Stimulated activated CD8-positive, alpha-beta memory T cell treated with anti-CD3 and anti-CD28 coated beads, Interleukin-15, amount 100 ng/mL, for 1 hour (primary cell): Measurements from ENCODE around the gene PPP2R5E.

Source experiments
- DNase-seq: peaks from one replicate; pipeline ENCODE4 v3.0.0-alpha.2; 2020; ENCODE audit warnings: low read depth

Gene PPP2R5E

GRCh38 chr14:63432228-63432627, 110.9 kb downstream of the PPP2R5E start:
- DNase-seq: no peak

- DNase-seq: no peak
Measured at GRCh38 chr14:63431466-63431865, 111.7 kb downstream of the PPP2R5E start.

GRCh38 chr14:63428486-63428885, 114.7 kb downstream of the PPP2R5E start:
- DNase-seq: no peak

- no peak for DNase-seq
Measured at GRCh38 chr14:63426838-63427352, 116.3 kb downstream of the PPP2R5E start.

- DNase-seq: no peak
Measured at GRCh38 chr14:63423889-63424288, 119.3 kb downstream of the PPP2R5E start.

GRCh38 chr14:63423381-63423780, 119.8 kb downstream of the PPP2R5E start:
- no peak for DNase-seq

- DNase-seq: no peak
Measured at GRCh38 chr14:63421919-63422318, 121.3 kb downstream of the PPP2R5E start.

GRCh38 chr14:63421226-63421625, 122.0 kb downstream of the PPP2R5E start:
- no peak for DNase-seq

GRCh38 chr14:63418020-63418419, 125.2 kb downstream of the PPP2R5E start:
- DNase-seq: no peak

GRCh38 chr14:63413009-63413408, 130.2 kb downstream of the PPP2R5E start:
- no peak for DNase-seq

- no peak for DNase-seq
Measured at GRCh38 chr14:63406333-63406732, 136.8 kb downstream of the PPP2R5E start.

- DNase-seq: no peak
Measured at GRCh38 chr14:63405715-63406114, 137.5 kb downstream of the PPP2R5E start.

GRCh38 chr14:63404906-63405305, 138.3 kb downstream of the PPP2R5E start:
- DNase-seq: no peak

- no peak for DNase-seq
Measured at GRCh38 chr14:63401646-63402045, 141.5 kb downstream of the PPP2R5E start.

- DNase-seq: no peak
Measured at GRCh38 chr14:63398952-63399351, 144.2 kb downstream of the PPP2R5E start.

- no peak for DNase-seq
Measured at GRCh38 chr14:63394841-63395240, 148.3 kb downstream of the PPP2R5E start.

GRCh38 chr14:63394432-63394831, 148.7 kb downstream of the PPP2R5E start:
- no peak for DNase-seq

- DNase-seq: no peak
Measured at GRCh38 chr14:63393012-63393411, 150.2 kb downstream of the PPP2R5E start.

- DNase-seq: no peak
Measured at GRCh38 chr14:63392236-63392635, 150.9 kb downstream of the PPP2R5E start.

GRCh38 chr14:63388766-63389431, 154.3 kb downstream of the PPP2R5E start:
- peak; percentile 18 for DNase-seq

GRCh38 chr14:63387711-63388110, 155.5 kb downstream of the PPP2R5E start:
- no peak for DNase-seq

- DNase-seq: no peak
Measured at GRCh38 chr14:63383776-63384367, 159.3 kb downstream of the PPP2R5E start.

GRCh38 chr14:63378444-63378843, 164.7 kb downstream of the PPP2R5E start:
- DNase-seq: no peak

- no peak for DNase-seq
Measured at GRCh38 chr14:63375769-63376168, 167.4 kb downstream of the PPP2R5E start.
